Neuron (in vitro differentiated cells): ENCODE measurements around the gene SLC48A1.
"Not testable (repeated sequence)": the region's sequence is repeated elsewhere in the genome, so short reads cannot be mapped to it uniquely, and the experiment has no call there.

Experiments used
- H2AFZ ChIP-seq: one replicate; pipeline ENCODE4 v1.6.1; 2013; ENCODE audit warnings: low read depth, mild to moderate bottlenecking, inconsistent platforms, low read length, moderate library complexity
- H3K27me3 ChIP-seq: one replicate; pipeline ENCODE4 v1.6.1; 2013; ENCODE audit warnings: low read length; ENCODE audit not compliant: insufficient read depth
- H3K36me3 ChIP-seq: one replicate; pipeline ENCODE4 v1.6.1; 2013; ENCODE audit warnings: low read length; ENCODE audit not compliant: insufficient read depth
- H3K4me1 ChIP-seq: one replicate; pipeline ENCODE4 v1.6.1; 2013; ENCODE audit warnings: low read length; ENCODE audit not compliant: insufficient read depth
- H3K4me3 ChIP-seq: 2 replicates; pipeline ENCODE4 v1.5.1; 2013; ENCODE audit warnings: mild to moderate bottlenecking, low read length, moderate library complexity
- H3K9me3 ChIP-seq: one replicate; pipeline ENCODE4 v1.6.1; 2013; ENCODE audit warnings: low read length

SLC48A1 gene

DNA sequence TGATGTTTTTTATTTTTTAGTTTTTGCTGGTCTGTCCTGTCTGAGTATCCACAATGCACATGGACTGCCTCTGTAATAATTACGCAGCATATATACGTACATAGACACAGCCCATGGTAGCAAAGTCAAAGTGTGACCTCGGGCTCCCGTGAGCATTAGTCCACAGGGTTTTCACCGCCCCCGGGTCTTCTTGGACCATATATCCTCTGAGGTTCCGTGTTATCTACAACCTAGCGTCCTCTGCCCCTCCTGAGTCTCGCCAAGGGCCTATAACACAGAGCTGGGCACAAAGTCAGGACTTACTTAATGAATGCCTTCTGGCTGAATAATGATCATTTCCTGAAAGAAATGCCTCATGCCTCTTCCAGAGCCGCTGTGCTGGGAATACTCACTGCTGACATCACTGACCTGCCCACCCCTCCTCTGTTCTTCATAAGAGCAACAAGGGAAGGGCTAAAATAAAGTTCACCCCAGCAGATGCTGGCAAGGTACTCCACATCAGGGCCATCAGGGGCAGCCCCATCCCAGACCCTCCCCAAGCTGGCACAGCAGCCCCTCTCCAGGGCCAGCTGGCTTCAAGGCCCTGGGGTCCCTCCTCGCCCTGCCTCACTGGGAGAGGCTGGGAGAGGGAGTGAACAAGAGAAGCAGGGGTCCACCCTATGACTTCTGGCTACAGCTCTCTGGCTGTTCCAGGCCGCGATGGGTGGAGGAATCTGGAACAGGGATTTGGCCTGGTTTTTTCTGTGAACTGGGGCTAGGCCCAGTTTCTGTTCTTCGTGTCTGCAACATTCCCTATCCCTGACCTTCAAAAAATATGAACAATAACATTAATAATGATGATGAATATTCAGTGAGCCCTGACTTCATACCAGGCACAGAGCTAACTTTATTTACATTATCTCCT, 38.8 kb downstream of the SLC48A1 start:
- H3K27me3 ChIP-seq = no peaks in the 10 kb centered on the region
- H3K4me3 ChIP-seq = peak overlapping the region; percentile 28
- H3K36me3 ChIP-seq = no peaks in the 10 kb centered on the region
- H3K9me3 ChIP-seq = no peaks in the 10 kb centered on the region
- H3K4me1 ChIP-seq = peaks cover 53% of the 10 kb centered on the region
- H2AFZ ChIP-seq = no peak overlapping the region

- peaks cover 59% of the 10 kb centered on the region for H3K4me1 ChIP-seq
- no peaks in the 10 kb centered on the region for H3K36me3 ChIP-seq
- peak overlapping the region; percentile 28 for H3K4me3 ChIP-seq
- H2AFZ ChIP-seq = peak overlapping the region; percentile 8
- no peaks in the 10 kb centered on the region for H3K9me3 ChIP-seq
- no peaks in the 10 kb centered on the region for H3K27me3 ChIP-seq
Measured at GRCh38 chr12:47812797-47813510, 39.9 kb downstream of the SLC48A1 start.

GRCh38 chr12:47813511-47814196, 40.6 kb downstream of the SLC48A1 start:
- Histone ChIP-seq H3K9me3 (no peaks in the 10 kb centered on the region), H2AFZ (no peak overlapping the region), H3K4me1 (peaks cover 58% of the 10 kb centered on the region), H3K27me3 (no peaks in the 10 kb centered on the region), H3K36me3 (no peaks in the 10 kb centered on the region), H3K4me3 (no peak overlapping the region)

DNA sequence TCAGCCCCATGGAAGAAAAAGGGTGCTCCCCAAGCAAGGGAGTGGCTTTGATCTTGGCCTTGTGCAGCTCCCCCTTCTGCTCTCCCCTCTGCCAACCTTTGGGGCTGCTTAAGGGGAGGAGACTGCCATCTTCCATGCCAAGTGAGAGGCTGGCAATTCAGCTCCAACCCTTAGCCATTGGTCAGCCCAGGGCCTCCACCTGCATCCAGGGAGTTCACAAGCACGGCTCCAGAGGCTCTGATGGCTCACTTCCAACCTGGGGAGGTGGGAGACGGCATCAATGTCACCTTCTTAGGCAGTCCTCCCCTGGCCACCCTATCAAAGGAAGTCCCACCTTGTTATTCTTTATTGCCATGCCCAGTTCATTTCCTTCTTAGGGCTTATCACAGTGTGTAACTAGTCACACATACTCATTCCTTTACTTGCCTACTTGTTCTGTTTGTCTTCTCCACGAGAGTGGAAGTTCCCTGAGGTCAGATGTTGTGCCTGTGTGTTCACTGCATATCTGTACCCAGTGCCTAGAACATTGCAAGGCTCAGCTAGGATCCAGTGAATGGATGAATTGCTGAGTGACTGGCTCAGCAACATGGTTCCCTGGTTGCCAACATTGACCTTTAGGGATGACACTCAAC, 41.6 kb downstream of the SLC48A1 start:
- Histone ChIP-seq H2AFZ (no peak overlapping the region), H3K4me3 (no peak overlapping the region), H3K9me3 (no peaks in the 10 kb centered on the region), H3K36me3 (no peaks in the 10 kb centered on the region), H3K27me3 (no peaks in the 10 kb centered on the region), H3K4me1 (peaks cover 57% of the 10 kb centered on the region)

DNA sequence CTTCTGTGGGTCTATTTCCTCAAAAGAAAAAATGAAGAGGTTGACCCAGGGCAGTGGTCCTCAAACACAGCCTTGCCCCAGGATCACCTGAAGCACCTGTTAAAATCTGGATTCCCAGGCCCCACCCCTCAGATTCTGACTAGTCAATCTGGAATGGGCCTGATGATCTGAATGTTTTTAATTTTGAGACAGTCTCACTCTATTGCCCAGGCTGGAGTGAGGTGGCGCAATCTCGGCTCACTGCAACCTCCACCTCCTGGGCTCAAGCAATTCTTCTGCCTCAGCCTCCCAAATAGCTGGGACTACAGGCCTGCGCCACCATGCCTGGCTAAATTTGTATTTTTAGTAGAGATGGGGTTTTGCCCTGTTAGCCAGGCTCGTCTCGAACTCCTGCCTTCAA, 42.4 kb downstream of the SLC48A1 start:
- H3K27me3 ChIP-seq, H3K36me3 ChIP-seq, H3K9me3 ChIP-seq, H3K4me3 ChIP-seq, H2AFZ ChIP-seq: not testable (repeated sequence)
- peaks cover 57% of the 10 kb centered on the region for H3K4me1 ChIP-seq

DNA sequence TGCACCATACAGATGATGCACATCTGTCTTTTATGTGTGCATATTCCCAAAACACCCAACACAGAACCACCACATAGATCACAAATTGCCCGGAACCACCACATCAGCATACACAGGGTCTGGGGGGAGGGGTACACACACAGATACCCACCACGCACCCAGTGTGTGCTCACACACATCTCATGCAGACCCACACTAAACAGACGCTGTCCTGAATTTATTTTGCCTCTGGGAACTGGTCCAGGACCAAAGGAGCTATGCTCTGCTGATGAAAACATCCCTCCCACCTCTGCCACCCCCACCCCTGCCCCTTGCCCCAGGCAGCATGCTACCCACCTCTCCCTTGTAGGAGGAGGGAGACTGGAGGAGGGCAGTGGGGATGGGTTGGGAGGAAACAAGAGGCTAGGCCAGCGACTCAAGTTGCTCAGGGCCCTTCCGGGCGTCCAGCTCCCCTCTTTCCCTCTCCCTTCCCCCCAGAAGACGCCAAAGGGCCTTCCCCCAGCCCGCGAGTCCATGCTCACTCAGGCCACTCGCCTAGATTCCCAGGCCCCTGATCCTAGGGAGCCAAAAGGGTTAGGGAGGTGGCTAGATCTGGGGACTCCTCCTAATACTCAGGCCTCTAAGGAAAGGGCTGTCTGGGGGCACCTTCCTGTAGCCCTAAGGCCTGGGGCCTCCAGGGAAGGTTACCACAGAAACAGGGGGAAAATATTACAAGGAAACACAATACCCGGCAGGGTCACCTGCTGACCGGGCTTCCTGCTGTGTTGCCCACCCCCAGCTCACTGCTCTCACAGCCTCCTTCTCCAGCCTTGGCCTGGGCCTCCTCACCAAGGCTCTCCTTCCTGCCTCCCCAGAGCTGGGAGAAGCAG, 43.6 kb downstream of the SLC48A1 start:
- no peaks in the 10 kb centered on the region for H3K27me3 ChIP-seq
- H3K9me3 ChIP-seq = no peaks in the 10 kb centered on the region
- H3K4me1 ChIP-seq = peaks cover 57% of the 10 kb centered on the region
- H2AFZ ChIP-seq = no peak overlapping the region
- no peaks in the 10 kb centered on the region for H3K36me3 ChIP-seq
- no peak overlapping the region for H3K4me3 ChIP-seq

- no peaks in the 10 kb centered on the region for H3K27me3 ChIP-seq
- no peaks in the 10 kb centered on the region for H3K36me3 ChIP-seq
- no peak overlapping the region for H2AFZ ChIP-seq
- peaks cover 57% of the 10 kb centered on the region for H3K4me1 ChIP-seq
- H3K4me3 ChIP-seq = no peak overlapping the region
- H3K9me3 ChIP-seq = no peaks in the 10 kb centered on the region
Measured at GRCh38 chr12:47817272-47818006, 44.4 kb downstream of the SLC48A1 start.

DNA sequence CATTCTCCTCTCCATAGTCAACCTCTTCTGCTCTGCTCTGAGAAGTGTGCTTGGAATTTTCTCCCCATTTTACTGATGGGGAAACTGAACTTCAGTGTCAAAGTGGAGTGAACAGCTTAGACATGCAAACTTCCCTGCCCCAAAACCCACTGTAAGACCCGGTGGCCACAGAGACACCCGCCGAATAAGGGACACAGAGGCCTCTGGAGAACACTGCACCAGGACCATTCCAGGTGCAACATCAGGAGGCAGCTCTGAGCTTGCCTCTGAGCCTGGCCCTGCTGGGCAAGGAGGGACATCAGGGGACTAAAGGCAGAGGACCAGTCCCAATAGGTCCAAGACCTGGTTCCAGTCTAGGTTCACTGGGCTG, 45.0 kb downstream of the SLC48A1 start:
- no peaks in the 10 kb centered on the region for H3K27me3 ChIP-seq
- no peak overlapping the region for H2AFZ ChIP-seq
- H3K9me3 ChIP-seq = no peaks in the 10 kb centered on the region
- H3K36me3 ChIP-seq = no peaks in the 10 kb centered on the region
- no peak overlapping the region for H3K4me3 ChIP-seq
- peaks cover 53% of the 10 kb centered on the region for H3K4me1 ChIP-seq

GRCh38 chr12:47818467-47819137, 45.6 kb downstream of the SLC48A1 start:
- H2AFZ ChIP-seq = no peak overlapping the region
- H3K4me1 ChIP-seq = peaks cover 48% of the 10 kb centered on the region
- H3K4me3 ChIP-seq = peak overlapping the region; percentile 63
- no peaks in the 10 kb centered on the region for H3K27me3 ChIP-seq
- no peaks in the 10 kb centered on the region for H3K9me3 ChIP-seq
- no peaks in the 10 kb centered on the region for H3K36me3 ChIP-seq

GRCh38 chr12:47819138-47819895, 46.3 kb downstream of the SLC48A1 start:
- Histone ChIP-seq H3K27me3 (no peaks in the 10 kb centered on the region), H3K4me1 (peaks cover 48% of the 10 kb centered on the region), H3K36me3 (no peaks in the 10 kb centered on the region), H3K4me3 (peak overlapping the region; percentile 63), H2AFZ (peak overlapping the region; percentile 62), H3K9me3 (no peaks in the 10 kb centered on the region)
